RWPE1 (cell line): ENCODE measurements around the gene ZFYVE9.

Source experiments
- CTCF ChIA-PET: fragments of 350-600 bp; sonication (Branson Sonifier 250); formaldehyde crosslinking; extraction: SDS; loops from one replicate; lab custom pipeline; 2021; lab: Yijun Ruan, JAX
- POLR2A ChIA-PET: fragments of 400-600 bp; formaldehyde crosslinking; extraction: SDS; loops from one replicate; lab custom pipeline; 2020; ENCODE audit warnings: antibody characterized with exemption; ENCODE audit not compliant: low non-redundant PET; lab: Yijun Ruan, JAX
- DNase-seq: peaks from one replicate; pipeline ENCODE4 v3.0.0; 2012; ENCODE audit warnings: low spot score
- H3K27ac ChIP-seq: fragments of 450-650 bp; 2 replicates; pipeline ENCODE4 v1.5.1; 2017
- TF ChIP-seq, protein P1 (sequence below): fragments of 450-650 bp; conservative IDR thresholded peaks from 2 replicates; pipeline ENCODE4 v1.5.1; 2017; ENCODE audit warnings: low read depth, mild to moderate bottlenecking

Gene ZFYVE9

DNA sequence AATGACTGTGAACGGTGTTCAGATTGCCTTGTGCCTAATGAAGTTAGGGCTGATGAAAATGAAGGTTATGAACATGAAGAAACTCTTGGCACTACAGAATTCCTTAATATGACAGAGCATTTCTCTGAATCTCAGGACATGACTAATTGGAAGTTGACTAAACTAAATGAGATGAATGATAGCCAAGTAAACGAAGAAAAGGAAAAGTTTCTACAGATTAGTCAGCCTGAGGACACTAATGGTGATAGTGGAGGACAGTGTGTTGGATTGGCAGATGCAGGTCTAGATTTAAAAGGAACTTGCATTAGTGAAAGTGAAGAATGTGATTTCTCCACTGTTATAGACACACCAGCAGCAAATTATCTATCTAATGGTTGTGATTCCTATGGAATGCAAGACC is 96.6 kb downstream of the ZFYVE9 start:
- TF ChIP-seq, protein P1, sequence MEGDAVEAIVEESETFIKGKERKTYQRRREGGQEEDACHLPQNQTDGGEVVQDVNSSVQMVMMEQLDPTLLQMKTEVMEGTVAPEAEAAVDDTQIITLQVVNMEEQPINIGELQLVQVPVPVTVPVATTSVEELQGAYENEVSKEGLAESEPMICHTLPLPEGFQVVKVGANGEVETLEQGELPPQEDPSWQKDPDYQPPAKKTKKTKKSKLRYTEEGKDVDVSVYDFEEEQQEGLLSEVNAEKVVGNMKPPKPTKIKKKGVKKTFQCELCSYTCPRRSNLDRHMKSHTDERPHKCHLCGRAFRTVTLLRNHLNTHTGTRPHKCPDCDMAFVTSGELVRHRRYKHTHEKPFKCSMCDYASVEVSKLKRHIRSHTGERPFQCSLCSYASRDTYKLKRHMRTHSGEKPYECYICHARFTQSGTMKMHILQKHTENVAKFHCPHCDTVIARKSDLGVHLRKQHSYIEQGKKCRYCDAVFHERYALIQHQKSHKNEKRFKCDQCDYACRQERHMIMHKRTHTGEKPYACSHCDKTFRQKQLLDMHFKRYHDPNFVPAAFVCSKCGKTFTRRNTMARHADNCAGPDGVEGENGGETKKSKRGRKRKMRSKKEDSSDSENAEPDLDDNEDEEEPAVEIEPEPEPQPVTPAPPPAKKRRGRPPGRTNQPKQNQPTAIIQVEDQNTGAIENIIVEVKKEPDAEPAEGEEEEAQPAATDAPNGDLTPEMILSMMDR, result no peak
- CTCF ChIA-PET, result no interaction called here
- POLR2A ChIA-PET, result no interaction called here
- peak; percentile 37 for DNase-seq
- H3K27ac ChIP-seq, result no peak overlapping the region

DNA sequence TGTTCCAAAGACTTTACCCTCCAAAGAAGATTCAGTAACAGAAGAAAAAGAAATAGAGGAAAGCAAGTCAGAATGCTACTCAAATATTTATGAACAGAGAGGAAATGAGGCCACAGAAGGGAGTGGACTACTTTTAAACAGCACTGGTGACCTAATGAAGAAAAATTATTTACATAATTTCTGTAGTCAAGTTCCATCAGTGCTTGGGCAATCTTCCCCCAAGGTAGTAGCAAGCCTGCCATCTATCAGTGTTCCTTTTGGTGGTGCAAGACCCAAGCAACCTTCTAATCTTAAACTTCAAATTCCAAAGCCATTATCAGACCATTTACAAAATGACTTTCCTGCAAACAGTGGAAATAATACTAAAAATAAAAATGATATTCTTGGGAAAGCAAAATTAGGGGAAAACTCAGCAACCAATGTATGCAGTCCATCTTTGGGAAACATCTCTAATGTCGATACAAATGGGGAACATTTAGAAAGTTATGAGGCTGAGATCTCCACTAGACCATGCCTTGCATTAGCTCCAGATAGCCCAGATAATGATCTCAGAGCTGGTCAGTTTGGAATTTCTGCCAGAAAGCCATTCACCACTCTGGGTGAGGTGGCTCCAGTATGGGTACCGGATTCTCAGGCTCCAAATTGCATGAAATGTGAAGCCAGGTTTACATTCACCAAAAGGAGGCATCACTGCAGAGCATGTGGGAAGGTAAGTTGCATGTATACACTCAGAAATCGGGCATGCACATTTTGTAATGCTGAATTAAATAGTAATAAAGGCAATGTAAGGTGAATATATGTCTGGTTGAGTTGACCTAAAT is 97.2 kb downstream of the ZFYVE9 start:
- CTCF ChIA-PET, result interaction anchor here (0.8 kb wide), 1 partner anchor 483 kb away, joined by 3 read pairs; no protein-coding TSS in a partner anchor
- no peak for DNase-seq
- TF ChIP-seq, protein P1, result no peak
- H3K27ac ChIP-seq, result no peak overlapping the region
- POLR2A ChIA-PET, result no interaction called here

- H3K27ac ChIP-seq, result no peak overlapping the region
- TF ChIP-seq, protein P1, result no peak
- CTCF ChIA-PET, result interaction anchor here (0.5 to 0.8 kb wide), 2 partner anchors 210 to 483 kb away, joined by 3 read pairs; no protein-coding TSS in a partner anchor
- POLR2A ChIA-PET, result no interaction called here
- DNase-seq, result no peak
Observed at GRCh38 chr1:52239708-52240001, 97.8 kb downstream of the ZFYVE9 start.

DNA sequence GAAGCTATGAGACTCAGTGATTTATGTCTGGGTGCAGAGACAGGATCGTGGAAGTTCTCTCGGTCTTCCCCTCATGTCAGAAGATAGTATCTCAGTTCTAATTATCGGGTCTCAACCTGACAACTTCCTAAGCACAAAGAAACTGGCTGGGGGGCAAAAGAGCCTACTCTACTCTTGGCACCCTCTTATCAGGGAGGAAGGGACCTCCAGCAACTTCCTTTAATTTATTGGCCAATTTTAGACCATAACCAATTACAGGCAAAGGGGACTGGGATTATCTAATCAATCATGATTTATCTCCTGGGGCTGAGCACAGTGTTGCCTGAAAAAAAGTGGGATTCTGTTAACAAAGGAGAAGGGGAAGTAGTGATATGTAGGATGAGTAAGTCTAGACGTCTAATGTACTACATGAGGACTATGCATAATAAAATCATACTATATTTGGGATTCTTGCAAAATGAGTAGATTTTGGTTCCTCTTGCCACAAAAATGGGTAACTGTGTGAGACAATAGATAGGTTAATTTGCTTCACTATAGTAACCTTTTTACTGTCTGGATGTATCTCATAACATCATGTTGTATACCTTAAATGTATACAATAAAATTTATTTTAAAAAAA is 98.8 kb downstream of the ZFYVE9 start:
- CTCF ChIA-PET, result interaction anchor here (0.7 kb wide), 1 partner anchor 11 kb away, joined by 3 read pairs; no protein-coding TSS in a partner anchor
- TF ChIP-seq, protein P1, result no peak
- no peak for DNase-seq
- POLR2A ChIA-PET, result no interaction called here
- H3K27ac ChIP-seq, result no peak overlapping the region

GRCh38 chr1:52243221-52243987 is 101.5 kb downstream of the ZFYVE9 start:
- DNase-seq, result no peak
- H3K27ac ChIP-seq, result no peak overlapping the region
- TF ChIP-seq, protein P1, result no peak
- POLR2A ChIA-PET, result no interaction called here
- CTCF ChIA-PET, result interaction anchor here (0.6 kb wide), 1 partner anchor 33 kb away, joined by 5 read pairs; no protein-coding TSS in a partner anchor

- POLR2A ChIA-PET, result no interaction called here
- CTCF ChIA-PET, result no interaction called here
- TF ChIP-seq, protein P1, result no peak
- H3K27ac ChIP-seq, result no peak overlapping the region
- no peak for DNase-seq
Observed at GRCh38 chr1:52249831-52250230, 107.9 kb downstream of the ZFYVE9 start.
